Measurements from ENCODE around the gene GHSR.

The GHSR gene, protein sequence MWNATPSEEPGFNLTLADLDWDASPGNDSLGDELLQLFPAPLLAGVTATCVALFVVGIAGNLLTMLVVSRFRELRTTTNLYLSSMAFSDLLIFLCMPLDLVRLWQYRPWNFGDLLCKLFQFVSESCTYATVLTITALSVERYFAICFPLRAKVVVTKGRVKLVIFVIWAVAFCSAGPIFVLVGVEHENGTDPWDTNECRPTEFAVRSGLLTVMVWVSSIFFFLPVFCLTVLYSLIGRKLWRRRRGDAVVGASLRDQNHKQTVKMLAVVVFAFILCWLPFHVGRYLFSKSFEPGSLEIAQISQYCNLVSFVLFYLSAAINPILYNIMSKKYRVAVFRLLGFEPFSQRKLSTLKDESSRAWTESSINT

DNA sequence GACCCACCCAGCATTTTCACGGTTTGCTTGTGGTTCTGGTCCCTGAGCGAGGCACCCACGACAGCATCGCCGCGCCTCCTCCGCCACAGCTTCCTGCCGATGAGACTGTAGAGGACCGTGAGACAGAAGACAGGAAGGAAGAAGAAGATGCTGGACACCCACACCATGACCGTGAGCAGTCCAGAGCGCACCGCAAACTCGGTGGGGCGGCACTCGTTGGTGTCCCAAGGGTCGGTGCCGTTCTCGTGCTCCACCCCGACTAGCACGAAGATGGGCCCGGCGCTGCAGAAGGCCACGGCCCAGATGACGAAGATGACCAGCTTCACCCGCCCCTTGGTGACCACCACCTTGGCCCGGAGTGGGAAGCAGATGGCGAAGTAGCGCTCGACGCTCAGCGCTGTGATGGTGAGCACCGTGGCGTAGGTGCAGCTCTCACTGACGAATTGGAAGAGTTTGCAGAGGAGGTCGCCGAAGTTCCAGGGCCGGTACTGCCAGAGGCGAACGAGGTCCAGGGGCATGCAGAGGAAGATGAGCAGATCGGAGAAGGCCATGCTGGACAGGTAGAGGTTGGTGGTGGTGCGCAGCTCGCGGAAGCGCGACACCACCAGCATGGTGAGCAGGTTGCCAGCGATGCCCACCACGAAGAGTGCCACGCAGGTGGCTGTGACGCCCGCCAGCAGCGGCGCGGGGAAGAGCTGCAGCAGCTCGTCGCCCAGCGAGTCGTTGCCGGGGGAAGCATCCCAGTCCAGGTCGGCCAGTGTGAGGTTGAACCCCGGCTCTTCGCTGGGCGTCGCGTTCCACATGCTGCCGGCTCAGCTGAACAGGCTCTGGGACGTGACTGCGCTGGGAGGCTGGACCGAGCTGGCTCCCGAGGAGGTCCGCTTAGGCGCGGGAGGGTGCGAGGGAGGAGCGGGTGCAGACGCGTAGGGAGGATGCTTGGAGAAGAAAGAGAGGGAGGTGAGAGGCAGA, at the start of gene GHSR:
GHSR (minus strand) TSS at position 846 of the 969 bp plus-strand sequence; CDS start at position 803, 43 bp downstream.
- DNase-seq, result no peak

DNA sequence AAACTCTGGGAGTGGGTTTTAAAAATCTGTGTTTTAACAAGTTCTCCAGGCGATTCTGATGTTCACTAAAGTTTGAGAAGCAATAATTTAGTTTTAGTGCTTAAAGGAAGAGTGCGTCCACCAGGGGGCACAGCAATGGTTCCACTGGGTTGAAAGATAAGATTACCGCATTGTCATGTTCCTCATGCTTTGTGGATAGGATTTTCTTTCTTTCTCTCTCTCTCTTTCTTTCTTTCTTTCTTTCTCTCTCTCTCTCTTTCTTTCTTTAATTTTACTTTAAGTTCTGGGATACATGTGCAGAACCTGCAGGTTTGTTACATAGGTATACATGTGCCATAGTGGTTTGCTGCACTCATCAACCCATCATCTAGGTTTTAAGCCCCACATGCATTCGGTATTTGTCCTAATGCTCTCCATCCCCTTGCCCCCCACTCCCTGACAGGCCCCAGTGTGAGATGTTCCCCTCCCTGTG, 42.0 kb upstream of the GHSR start:
- DNase-seq, result peak; percentile 95

DNA sequence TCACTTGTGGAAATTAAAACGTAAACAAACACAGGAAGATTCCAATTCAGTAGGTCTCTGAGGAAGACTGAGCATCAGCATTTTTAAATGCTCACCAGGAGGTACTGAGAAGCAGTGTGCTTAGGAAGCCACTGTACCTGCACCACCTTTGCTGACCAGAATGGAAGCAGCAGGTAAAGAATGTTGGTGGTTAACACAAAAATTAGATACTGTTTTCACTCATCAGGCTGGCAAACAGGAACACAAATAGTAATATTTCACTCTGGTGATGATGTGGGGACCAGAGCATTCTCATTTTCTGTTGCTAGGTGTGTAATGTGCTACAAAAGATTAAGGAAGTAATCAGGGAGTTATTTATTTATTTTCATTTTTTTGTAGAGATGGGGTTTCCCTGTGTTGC, 29.9 kb upstream of the GHSR start:
- no peak for DNase-seq

DNA sequence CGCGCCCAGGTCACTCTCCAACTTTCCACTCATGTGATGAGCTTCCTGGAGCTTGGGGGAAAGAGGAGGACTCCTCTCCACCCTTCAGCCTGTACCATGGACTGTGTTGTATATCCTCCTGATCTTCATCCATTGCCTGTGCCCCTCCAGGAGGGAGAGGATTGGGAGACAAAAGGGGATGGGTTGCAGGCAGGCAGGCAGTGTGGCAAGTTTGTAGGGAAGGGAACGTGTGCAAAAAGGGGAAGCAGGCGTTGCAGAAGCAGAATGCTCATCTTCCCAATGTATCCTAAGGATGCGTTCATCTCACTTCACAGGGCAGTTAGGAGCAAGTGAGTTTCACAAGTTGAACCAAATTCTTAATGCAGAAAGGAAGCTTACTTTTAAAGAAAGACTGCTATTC, 28.1 kb upstream of the GHSR start:
- DNase-seq, result peak; percentile 23

DNA sequence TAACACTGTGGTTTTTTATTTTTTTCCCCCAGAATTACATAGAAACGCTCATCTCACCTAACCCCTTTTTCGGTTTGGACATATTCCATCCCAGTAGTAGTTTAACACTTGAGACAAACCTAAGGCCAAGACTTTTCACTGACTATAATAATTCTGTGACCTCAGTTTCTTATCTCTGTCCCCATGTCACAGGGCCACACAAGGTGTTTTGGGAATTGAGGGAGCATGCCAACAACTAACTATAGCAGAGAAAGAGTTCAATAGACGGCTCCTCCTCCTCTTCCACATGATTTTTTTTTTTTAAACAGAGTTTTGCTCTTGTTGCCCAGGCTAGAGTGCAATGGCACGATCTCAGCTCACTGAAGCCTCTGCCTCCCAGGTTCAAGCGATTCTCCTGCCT, 27.4 kb upstream of the GHSR start:
- DNase-seq, result no peak

DNA sequence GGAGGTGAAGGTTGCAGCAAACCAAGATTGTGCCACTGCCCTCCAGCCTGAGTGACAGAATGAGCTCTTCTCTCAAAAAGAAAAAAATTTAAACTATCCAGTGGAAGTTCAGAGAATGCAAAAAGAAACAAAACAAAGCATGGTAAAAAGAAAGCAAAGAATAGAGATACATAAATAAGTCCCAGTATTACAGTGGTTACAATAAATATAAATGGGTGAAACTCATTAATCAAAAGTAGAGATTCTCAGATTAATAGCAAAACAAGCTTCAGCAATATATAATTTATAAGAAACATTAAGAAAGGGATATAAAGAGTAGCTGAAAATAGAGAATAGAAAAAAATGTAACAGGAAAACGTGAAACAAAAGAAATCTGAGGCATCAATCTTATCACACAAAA, 23.6 kb upstream of the GHSR start:
- DNase-seq, result no peak

DNA sequence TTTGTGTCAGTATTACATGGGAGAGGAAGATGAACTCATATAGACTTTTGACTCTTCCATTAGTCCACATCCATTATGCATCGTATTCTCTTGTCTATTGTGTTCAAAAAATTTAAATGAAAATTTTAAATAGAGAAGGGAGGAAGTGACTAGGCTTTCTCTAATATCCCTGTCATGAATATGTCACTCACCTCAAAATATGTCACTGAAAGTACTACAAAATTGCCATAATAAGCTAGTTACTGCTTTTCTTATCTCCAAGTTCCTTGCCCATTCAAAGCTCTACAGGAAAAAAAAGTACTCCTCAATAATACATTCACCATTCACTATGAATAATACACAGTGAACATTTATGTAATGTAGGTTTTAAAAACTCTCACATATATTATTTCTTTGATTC, 22.3 kb upstream of the GHSR start:
- DNase-seq, result no peak

DNA sequence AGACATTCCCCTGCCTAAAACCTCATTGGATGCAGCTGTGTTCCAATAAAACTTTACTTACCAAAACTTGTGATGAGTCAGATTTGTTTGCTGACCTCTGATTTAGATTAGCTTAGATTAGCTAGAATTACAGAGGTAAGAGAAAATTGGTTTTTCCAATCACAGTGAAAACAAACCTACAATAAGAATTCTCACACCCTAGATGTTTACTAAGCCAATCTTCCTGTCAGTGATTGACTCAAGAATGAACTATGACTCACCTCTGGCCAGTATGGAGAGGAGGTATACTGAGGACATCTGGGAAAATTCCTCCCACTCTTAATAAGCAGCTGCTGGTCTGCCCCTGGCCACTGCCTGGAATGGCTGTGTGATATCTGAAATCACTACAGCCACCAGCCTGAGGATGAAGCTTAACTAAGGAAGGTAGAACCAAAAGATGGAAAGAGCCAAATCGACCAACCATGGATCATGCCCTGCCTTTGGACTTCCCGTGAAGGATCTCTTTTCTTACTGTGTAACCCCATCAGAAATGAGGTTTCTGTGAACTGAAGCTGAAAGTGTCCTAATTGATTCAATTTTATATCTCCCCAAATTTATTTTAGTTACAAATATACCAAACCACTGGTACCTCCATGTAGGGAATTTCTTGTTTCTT, 19.0 kb upstream of the GHSR start:
- no peak for DNase-seq

DNA sequence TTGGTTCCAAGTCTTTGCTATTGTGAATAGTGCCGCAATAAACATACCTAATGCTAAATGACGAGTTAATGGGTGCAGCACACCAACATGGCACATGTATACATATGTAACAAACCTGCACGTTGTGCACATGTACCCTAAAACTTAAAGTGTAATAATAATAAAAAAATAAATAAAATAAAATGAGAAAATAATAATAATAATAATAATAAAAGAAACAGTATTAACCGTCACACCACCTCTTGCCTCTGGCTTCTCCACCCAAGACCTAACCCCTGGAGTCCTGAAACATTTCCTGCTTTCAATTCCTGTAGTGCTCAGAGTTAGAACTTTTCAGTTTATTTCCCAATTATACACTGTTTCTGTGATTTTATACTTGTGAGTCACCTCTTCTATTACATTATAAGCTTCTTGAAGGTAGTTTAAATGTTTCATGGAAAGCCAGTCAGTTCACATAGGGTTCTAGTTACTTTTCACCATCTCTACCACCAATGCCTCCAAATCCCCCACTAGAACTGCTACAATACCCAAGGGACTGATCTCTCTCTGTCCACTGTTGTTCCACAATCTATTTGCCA, 18.4 kb upstream of the GHSR start:
- no peak for DNase-seq

DNA sequence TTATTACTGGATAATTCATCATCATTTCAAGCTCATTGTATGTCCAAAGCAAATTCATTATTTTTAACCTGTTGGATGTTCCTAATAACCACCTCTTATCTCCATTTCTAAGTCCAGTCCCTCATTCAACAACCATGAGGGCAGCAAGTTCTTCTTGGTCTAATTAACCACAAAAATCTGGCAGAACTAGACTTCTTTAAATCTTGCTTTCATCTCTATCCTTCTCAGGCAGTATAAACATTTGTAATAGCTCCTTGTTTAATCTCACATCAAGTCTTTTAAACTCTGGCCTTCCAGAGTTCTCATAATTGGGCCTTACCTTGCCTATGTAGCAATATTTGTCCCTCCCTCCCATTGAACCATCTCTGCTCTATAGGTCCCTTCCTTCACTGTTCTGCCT, 17.0 kb upstream of the GHSR start:
- DNase-seq, result no peak

DNA sequence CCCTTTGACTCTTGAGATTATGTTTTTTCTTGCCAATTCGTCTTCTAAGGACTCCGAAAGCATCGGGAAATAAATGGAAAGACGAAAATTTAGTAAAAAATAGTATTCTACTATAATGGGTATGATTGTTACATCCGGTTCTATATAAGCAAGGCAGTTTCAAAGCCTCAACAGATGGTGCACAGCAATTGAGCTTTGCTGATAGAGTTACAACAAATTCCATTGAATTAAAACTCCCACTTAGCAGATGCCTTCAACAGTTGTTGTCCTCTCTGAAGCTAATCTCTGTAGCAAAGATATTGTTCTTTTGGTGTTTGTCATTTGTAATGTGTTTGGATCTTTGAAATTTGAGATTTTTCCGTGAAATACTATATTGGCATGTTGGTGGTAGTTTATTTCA, 16.1 kb upstream of the GHSR start:
- no peak for DNase-seq

DNA sequence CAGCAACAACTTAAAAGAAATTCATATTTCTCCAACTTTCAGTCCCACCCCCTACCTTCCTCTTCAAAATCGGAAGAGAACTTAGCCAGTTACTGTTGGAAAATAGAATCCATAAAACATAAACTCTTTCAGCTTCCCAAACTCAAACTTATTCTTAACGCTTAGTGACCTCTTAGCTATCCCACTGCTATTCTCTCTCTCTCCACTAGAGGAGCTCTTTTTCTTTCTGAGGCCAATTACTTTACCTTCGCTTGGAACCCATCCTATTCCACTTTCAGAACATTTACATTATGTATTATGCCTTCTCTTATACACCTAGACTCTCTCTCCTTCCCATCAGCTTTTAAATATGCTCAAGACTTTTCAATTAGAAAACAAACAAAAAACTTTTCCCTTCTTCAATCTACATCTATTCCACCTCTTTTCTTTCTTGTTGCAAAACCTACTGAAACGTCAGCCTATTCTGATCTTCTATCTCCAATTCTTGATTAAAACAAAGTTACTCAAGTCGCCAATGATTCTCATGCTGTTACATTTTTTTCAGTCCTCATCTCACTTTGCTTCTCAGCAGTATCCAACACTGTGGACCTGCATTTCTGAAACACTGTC, 13.4 kb upstream of the GHSR start:
- DNase-seq, result peak; percentile 74

DNA sequence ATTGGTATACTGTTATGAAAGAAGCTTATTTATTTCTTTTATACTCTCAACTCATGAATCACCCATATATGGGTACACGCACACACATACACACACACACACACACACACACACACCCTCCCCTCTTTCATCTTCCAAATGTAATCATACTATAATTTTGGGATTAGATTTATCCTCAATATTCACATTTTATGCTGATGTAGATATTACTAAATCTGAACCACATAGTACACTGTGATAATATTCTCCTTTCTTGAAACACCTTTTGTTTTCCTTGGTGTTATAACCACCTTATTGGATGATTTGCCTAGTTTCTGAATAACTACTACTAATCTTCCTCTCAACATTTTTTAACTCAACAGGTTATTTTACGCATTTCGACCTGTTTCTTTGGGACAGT, 8.1 kb upstream of the GHSR start:
- DNase-seq, result no peak

DNA sequence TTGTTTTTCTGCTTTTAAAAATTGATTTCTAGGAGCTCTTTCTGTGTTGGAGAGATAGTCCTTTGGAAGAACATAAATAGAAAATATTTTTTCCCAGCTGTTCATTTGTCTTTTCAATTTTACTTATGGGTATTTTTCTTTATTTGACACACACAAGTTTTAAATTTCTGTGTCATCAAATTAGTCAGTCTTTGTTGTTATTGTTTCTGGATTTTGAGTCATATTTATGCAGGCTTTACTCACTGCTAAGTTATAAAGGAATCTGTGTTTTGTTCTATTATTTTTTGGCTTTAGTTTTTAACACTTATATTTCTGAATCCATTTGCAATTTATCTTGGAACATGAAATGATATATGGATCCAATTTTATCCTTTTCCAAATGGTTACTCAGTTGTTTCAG, 5.9 kb upstream of the GHSR start:
- no peak for DNase-seq

DNA sequence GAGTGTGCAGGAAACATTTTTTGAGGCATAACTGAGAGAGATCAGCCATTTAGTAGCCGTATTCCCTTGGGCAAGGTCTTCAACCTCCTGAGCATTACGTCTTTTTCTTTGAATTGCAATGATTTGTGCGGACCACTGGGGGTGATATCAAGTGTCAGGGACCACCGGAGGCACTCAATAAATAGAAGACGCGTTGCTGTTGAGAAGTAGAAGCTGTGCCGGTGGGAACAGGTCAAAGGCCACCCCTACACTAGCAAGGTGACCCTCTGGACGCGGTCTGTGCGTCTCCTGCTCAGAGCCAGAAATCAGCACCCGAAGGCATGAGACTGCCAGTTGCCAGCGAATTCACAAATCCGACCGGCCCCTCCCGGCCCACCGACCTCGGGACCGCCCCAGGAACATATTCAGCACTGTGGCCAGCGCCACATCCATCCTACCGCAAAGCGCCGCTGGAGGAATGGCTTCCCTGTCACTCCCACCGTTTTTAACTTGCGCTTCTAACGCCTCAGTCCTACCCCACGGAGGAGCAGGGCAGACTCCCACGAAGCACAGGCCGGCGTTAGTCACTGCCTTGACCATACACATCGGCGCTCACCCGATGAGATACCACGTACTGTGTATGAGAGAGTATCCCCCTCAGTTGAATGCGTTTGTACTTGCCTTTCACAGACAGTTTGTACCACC, 1.4 kb upstream of the GHSR start:
- peak; percentile 75 for DNase-seq

DNA sequence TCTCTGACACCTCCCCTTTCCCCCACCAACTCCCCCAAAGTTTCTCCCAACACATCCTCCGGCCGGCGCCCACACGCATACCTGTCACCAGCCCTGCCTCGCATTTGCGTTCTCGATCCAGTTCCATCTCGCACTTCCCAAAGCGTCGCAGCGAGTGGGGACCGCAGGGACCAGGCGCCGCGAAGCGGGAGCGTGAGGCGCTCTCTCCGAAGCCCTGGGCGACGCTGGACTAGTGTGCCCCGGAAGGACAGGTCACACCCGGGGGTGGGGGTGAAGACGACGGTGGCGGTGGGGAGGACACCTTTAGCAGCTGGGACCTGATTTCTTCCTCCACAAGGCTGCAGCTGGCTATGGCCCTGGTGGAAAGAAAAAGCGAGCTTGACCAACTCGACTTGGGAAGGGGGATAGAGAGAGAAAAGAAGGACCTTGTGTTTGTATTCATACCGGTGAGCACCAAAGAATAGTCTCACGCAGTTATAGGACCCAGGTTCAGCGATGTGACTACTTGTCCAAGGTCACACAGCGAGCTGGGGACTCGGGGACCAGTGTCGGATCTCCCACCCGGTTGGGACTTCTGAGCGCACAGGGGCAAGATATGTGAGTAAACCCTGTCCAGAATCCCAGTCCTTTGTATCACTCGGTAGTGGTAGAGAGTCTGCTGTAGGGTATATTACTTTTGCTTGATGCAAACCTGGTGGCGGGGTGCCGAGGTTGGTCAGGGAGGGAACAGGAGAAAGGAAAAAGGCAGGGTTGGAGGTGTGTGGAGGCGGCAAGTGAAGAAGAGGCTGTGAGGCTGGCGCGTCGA, 607 bp upstream of the GHSR start:
- no peak for DNase-seq

DNA sequence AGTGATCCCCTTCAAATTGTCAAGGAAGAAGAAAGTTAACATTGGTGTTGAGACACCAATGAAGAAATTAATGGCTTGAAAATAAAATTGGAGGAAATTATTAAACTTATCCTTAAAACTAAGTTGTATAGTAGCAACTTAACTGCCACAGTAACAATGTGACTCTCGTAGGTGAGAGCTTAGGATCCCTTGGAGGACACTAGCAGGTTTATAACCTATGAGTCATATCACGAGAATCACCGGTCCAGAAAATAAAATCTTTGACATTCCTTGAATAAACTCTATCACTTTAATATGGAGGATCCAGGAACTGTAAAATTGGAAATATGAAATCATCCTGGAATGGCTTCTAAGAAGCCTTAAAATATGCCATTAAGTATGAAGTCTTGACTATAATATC, 2.1 kb downstream of the GHSR start:
- DNase-seq, result no peak

DNA sequence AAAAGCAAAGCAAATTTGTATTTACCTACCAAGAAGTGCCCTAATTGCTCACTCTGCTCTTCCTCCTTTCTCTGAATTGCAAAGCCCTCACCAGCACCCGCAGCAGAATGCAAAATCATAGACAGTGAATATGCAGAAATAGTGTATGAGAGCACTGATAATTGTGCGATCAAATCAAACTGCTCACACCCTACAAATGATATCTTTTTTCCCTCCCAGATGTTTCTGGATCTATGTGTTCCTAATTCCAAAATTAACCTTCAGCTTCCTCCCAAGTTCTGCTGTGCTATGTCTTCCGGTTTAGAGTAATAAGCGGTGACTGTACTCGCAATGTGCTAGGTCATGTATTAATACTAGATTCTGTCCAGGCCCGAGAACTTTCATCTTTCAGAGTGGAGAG, 3.4 kb downstream of the GHSR start:
- no peak for DNase-seq

DNA sequence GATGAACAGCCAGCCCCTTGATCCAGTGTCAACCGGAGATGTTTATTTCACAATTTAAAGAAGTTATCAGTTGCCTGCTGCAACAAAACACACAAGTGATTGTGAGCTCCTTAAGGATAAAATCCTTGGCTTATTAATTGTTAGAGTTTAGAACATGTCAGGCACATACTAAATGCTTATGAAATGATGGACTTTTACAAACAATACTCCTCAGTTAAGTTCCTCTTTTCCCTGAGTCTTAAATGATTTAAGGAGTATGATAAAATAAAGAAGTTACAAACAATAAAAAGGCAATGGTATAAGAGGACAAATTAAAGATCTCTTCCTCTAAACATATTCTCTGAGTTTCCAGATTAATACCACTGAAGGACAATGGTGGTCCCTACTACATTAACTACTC, 5.7 kb downstream of the GHSR start:
- DNase-seq, result no peak

DNA sequence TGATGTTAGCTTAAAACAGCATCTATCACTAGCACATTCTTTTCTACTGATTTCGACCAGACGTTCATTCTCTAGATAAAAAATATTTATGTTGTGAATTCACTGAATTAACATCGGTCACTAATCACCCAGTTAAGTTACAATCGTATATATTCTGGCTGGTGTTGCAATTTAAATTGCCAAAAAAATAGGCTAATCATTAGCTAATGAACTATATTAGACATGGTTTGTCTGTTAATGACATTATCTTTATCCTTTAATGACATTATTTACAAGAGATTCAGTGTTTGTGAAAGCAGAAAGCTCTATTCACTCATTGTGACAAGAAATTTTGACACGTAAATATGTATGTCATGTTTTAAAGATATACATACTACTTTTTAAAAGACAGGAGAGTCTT, 6.7 kb downstream of the GHSR start:
- DNase-seq, result no peak

DNA sequence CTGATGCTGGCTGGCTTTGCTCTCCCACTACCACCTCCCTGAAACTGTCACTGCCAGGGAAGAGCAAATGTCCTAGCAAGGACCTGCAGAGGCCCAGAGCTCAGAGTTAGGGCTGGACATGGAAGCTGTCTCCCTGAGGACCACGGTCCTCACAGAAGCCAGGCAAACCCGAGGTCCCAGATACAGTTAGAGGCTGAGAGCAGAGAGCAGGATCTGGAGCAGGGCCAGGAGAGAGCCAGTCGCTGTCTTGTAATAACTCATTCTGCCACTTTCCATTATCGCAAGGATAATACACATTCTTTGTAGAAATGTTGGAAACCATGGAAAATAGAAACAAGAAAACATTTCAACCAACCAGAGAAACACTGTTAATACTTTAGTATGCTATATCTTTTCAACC, 10.1 kb downstream of the GHSR start:
- DNase-seq, result no peak

Data from hematopoietic multipotent progenitor cell treated with erythropoietin and hydrocortisone succinate and interleukin-3 and kit ligand, for 6 days (in vitro differentiated cells).